Inferior parietal cortex (tissue), 1 donor: ENCODE measurements around the gene CLIP4.
A peak's percentile ranks its signal among the peaks of the same experiment; 100 is the strongest.
"Not testable (repeated sequence)": the region's sequence is repeated elsewhere in the genome, so short reads cannot be mapped to it uniquely, and the experiment has no call there.

Experiments
- DNase-seq: peaks from one replicate; pipeline ENCODE4 v3.0.0-alpha.2; 2016; ENCODE audit errors: extremely low spot score

Gene CLIP4

DNA sequence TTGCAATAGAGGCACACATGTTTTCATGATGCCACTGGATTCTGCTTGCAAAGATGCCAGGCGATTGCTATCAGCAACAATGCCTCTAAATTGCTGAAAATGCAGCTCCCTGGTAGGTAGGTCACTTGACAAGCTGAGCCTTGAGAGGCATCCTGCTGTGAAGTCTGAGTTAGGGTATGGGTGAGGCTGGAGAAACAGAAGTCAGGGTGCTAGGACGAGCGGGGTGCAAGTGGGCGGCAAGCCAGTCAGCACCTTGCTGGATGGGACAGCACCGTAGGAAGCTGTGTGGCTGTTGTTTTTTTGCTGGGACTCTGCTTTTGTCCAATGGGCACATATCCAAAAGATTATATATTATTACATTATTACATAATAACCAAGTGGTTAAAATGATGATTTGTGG is 10.5 kb upstream of the CLIP4 start:
- no peak for DNase-seq

GRCh38 chr2:29105375-29105774 is 9.8 kb upstream of the CLIP4 start:
- no peak for DNase-seq

DNA sequence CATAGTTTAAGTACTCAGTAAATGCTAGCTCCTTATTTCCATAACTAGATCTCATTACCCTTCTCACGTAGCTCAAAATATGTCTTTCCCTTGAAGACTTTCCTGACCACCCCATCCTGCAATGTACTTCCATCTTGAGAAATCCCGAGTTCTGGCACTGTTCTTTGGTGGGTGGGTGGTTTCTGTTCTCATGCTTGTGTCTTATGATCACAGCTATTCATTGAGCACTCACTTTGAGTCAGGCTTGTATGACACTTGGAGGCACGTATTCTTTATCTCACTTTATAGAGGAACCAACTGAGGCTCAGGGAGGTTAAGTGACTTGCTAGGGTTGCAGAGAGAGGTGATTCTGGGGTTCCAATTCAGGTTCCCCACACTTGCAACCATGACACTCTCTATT is 9.0 kb upstream of the CLIP4 start:
- no peak for DNase-seq

DNA sequence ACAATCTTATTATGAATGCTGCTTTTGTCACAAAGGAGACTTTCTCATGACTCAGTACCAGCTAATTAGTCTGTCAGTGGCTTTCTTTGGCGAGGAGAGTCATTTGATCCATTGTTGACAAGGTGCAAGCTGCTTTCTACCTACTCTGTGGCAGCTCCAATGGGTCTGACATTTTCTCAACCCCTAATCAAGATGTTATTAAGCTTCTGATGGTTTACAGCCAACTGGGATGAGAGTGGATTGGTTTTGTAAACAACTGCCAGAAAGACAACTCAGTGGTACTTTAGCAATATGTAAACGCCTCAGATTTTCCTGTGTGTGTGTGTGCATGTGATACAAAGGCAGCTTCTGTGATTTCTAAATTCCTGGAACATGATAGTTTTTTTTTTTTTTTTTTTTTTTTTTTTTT is 8.2 kb upstream of the CLIP4 start:
- DNase-seq, result no peak

DNA sequence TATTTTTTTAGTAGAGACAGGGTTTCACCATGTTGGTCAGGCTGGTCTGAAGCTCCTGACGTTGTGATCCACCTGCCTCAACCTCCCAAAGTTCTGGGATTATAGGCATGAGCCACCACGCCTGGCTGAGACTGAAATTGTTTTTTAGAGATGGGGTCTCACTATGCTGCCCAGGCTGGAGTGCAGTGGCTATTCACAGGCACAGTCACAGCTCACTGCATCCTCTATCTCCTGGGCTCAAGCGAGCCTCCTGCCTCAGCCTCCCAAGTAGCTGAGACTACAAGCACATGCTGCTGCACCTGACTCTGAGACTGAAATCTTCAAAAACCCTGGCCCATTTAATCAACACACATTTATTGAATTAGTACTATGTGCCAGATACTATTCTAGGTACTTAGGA is 7.7 kb upstream of the CLIP4 start:
- DNase-seq, result not testable (repeated sequence)

- no peak for DNase-seq
Observed at GRCh38 chr2:29108225-29108624, 7.0 kb upstream of the CLIP4 start.

GRCh38 chr2:29109246-29109645 is 6.0 kb upstream of the CLIP4 start:
- DNase-seq, result no peak

DNA sequence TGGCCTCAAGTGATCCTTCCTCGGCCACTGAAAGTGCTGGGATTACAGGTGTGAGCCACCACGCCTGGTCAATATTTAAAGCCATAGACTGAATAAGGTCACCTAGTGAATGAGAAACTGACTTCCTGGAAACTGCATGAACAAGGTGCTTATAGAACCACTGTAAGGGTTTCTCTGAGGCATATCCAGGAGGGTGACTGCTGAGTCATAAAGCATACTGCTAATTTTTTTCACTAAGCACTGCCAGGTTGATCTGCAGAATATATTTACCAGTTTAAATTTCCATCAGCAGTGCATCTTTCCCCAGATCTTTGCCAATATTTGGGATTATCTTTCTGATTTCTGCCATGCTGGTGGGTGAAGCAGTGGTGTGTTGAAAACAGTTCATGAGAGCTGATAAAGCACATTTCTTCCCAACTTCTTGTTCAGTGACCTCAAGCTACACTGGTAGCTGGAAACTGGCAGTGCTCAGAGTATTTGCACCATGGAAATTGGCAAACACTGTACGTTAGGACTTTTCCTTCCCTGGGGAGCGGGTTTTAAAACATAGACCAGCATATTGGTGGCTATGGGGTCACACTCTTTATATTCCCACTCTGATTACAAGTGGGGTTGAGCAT is 4.2 kb upstream of the CLIP4 start:
- DNase-seq, result no peak

- DNase-seq, result no peak
Observed at GRCh38 chr2:29112379-29112778, 2.8 kb upstream of the CLIP4 start.

DNA sequence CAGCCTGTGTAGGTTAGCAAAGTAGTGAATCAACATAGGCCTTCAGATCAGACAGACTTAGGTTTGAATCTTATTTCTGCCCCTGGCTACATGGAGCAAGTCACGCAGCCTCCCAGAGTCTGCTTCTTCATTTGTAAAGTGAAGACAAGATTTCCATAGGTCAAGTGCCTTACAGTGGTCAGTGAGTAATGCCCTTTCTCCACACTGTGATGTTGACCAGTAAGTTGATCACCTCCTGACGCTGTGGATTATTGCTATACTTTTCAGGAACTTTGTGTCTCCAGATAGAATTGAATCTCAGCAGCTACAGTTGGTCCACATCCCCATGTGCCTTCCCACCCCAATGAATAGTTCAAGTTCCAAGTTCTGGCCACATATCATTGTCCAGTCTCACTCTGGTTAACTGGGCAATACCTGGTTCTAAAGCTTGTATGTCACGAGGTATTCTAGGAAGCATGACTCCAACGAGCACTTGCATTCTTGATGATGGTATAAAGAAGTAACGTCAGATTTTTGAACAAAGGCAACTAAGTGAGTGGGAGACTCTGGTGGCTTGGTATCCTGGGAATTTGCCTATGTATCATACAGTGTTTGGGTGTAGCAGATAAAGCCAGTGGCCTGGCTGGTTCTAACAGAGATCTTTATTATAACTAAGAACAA is 2.1 kb upstream of the CLIP4 start:
- DNase-seq, result no peak

GRCh38 chr2:29113891-29114321 is 1.3 kb upstream of the CLIP4 start:
- DNase-seq, result no peak

- no peak for DNase-seq
Observed at GRCh38 chr2:29114586-29114945, 649 bp upstream of the CLIP4 start.

DNA sequence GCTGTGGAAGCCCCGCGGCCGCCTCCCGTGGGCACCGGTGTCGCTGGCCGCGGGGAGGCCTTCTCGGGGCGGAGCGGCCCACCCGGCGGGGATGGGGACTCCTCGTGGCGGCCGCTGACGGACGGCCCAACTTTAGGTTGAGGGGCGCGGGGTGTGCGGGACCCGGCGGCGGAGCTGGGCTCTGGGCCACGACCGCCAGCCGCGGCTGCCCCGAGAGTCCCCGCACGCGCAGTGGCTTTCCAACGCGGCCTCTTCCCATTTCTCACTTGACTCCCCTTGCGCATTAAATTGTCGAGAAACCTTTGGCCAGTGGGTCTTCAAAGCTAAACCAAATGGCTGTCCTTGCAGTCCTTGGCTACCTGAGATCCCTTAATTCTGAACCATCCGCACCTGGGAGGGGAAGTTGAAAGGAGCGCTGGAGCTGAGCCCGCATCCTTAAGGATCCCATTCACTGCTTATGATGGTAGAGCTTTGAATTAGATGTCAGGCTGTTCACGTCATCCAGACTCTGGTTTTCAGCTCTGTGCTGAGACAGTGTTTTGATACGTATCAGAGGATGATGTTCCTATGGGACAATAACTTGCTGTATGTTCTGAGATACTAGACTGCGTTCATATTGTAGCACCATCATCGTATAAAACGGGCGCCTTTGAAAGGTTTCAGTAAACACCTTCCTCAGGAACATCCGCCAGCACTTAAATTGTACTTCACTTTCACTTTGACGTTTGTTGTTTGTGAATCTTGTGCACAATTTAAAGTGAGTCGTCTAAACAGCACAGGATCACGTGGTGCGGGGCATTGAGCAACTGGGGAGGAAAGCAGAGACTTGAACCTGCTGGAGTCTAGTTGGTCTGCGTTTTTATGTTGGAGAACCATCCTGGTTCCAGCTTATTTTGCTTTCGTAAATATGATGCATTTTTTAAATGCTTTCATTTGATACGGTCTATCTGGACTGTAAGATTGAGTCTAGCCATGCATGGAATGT is 874 bp downstream of the CLIP4 start:
- peak; percentile 84 for DNase-seq

DNA sequence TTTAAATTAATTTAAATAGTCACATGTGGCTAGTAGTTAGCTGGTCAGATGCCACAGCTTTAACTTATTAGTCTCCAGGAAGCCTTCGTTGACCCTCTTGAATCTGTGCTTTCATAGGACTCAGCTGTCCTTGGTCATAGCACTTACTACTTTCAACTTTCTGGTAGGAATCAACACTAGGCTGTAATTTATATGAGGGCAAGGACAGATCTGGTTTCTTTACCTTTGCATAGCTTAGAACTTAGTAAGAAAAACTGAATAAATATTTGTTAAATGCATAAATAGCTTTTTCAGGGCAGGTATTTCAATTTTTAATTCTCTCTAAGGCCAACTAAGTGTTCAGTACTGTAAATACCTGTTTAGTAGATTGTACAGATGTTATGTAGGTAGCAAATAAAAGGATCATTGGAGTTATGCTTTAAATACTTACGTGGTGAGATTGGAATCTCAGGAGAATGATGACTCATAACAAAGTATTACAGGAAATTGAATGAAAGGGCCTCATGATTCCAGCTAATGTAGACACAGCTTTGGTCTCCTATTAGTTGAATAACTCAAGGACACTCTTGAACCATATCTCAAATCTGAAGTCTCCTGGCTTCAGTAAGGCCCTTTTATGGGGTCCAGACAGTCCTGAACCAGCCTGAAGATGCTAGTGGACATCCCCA is 2.6 kb downstream of the CLIP4 start:
- no peak for DNase-seq

- DNase-seq, result no peak
Observed at GRCh38 chr2:29119211-29119610, 4.0 kb downstream of the CLIP4 start.

DNA sequence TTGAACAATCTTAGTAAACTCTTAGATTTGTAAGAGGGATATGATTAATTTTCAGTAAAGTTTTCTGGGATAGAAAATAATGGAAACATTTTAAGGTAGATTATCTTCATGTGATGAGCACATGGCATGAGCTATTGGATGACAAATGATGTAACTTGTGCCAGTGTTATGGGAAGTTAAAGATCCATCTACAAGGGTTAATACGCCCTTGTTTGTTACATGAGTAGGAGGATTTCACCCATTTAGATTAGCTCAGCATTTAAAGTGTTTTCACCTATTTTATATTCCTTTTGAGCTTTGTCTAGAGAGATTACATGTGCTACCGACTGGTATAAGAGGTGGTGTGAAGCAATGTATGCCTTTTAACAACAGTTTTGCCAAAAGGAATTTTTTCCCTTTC is 5.6 kb downstream of the CLIP4 start:
- DNase-seq, result no peak

- no peak for DNase-seq
Observed at GRCh38 chr2:29123617-29124349, 8.6 kb downstream of the CLIP4 start.

DNA sequence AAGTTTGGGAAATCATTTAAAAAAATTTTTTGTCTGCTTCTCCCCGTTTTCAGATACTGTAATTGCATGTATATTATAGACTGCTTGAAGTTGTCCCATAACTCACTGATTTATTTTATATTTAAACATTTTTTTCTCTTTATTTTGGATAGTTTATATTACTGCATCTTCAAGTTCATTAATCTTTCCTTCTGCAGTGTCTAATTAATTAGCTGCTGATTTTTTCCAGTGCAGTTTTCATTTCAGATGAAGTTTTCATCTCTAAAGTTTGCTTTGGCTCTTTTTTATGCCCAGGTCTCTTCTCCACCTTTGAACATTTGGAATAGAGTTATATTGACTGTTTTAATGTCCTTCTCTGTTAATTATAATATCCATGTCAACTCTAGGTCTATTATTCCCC is 9.3 kb downstream of the CLIP4 start:
- no peak for DNase-seq

DNA sequence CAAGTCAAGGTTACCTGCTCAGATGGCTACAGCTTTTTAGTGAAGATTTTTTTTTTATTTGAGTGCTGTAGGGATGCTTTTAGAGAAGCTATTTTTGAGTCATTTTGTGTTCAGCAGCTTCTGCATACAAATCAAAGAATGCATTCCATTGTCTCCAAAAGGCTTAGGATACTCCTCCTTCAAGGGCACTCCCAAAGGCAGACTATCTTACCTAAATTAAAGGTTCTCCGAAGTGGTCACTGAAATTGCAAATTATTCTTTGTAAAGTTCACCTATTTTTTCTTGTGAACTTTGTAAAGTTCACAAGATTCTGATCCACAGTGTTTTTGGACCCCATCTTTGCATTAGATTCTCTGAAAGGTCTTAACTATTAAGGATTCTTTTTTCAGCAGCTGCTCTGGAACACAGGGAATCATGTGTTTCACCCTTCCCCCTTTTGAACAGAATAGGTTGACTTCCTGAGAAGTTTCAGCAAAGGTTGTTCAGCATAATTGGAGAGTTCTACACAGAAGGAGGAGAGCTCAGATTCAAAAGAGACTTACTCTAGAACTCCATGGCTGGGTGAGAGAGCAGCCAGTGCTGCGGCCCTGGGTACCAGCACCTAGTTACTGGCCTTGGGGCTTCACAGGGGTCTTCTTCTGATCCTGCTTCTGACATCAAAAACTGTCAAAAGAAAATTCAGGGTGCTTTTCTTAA is 14.5 kb downstream of the CLIP4 start:
- no peak for DNase-seq

GRCh38 chr2:29130295-29130694 is 15.1 kb downstream of the CLIP4 start:
- DNase-seq, result peak; percentile 68

GRCh38 chr2:29134933-29135332 is 19.7 kb downstream of the CLIP4 start:
- no peak for DNase-seq
